NCI-H524 (cell line): ENCODE results near the gene FSIP1.

Experiments
- DNase-seq, 2 experiments: peaks; one replicate each; lab custom pipeline; 2025; lab: John Stamatoyannopoulos, UW

FSIP1 gene

DNA sequence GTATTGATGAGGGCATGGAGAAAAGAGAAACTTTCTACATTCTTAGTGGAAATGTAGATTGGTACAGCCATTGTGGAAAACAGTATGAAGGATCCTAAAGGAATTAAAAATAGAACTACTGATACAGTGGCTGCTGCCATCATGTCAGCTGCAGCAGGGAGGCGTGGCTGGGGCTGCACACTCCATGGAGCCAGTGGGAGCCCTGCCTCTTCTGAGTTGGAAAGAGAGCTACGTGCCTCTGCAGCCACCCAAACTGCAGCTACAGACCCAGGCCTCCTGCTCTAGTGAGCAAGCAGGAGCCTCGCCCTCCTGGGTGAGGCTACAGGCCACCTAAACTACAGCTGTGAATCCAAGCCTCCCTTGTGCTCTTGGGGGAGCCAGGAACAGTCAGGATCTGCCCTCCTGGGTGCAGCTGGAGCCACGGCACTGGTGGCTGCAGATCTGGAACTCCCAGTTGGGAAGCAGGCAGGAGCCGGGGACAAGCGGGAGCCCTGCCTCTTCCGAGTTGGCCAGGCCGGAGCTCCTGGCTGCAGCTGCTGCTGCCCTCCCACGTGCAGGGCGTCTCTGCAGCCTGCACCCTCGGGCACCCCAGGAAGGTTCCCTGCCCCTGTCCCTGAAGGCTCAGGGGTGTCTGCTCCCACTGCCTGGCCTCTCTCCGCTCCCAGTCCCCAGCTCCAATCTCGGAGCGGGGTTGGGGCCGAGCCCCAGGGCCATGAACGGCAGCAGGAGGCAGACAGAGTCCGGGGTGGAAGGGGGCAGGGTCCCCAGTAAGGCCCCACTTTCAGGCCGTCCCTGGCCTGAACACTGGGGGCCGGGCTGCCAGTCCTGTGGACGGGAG lies 137.3 kb downstream of the FSIP1 start:
- no peak for DNase-seq

DNA sequence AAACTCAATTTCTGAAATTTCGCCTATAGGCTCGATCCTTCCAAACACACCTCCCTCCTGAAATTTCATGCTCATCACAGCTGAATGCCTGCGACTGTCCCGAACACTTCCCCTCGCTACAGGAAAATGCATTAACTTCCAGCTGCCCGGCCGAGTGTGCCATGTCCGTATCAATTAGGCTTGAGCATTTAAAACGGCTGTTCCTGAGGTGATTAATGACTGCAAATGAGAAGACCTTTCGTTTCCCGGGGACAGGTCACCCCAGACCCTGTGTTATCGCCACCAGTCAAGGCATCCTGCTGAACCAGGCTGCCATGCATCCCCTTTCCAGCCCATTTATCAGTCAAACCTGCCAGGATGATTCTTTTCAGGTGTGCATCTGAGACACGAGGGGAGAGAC lies 138.5 kb downstream of the FSIP1 start:
- no peak for DNase-seq

DNA sequence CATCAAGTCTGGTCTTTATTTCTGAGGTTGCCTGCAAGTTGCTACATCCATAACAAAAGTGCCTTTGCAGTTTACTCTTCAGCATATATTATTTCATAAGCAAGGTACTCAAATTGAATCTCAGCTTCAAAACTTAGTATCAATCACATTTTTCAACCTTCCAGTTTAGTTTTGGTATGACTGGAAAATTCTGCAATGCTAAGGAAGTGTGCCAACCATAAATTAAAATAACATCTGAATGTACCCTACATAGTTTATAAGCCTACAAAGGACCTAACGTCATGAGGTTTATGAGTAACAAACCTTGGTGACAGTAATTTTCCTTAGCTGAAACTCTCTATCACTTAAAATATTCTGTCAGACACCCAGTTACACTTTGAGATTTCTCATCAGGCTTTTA lies 138.9 kb downstream of the FSIP1 start:
- DNase-seq = no peak

DNA sequence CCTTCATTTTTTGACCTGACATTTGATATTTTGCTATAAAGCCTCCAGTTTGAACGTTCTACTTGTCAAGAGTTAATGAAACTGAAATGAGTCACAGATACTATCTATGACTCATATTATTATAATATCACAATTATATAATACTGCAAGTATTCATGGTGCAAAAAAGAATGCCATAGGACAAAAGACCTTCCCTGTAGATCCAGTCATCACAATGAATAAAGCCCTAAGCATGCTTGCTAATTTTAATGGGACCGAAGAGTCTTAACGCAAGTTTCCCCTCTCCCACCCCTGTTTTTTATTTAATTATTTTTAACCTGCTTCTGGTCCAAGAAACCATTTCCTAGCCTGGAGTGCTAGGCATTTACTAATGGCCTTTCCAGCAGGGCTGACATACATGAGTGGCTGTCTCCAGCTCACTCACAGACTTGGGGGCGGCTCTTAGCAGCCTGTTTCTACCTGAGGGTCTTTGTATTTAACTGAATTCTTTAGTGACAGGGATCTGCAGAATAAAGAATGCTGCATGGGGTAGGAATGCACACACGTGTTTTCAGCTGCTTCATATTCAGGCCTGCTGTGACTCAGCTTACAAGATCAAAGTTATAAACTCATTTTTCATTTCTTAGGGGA lies 140.5 kb downstream of the FSIP1 start:
- DNase-seq = no peak

DNA sequence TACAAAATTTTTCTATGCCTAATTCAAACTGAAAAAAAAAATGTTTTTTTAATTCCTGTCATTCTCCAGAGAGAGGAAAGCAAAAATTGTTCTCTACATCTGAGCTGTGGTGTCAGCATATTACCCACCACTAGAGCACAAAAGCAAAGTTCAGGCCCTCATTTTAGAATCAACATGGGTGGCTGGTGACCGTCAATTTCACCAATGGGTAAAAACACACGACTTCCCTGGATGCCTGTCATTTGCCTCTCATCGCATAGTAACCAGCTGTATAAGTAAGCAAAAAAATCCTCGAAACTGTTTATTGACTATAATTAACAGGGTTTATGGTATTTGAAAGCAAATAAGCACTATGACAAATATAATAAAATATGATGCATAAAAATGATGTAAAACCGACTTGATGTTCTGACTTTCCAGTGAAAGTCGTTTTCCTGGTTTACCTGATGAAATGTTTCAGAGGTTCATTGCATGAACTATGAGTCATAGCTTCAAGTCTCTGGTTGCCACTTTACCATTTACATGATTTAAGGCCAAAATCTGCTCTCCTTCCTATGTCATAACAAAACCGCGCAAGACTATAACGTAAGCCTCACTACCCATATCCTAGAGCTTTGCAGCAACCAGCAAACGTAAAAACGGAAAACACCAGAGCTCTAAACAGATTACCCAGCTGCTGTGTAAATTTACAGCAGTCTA lies 141.3 kb downstream of the FSIP1 start:
- DNase-seq = no peak

DNA sequence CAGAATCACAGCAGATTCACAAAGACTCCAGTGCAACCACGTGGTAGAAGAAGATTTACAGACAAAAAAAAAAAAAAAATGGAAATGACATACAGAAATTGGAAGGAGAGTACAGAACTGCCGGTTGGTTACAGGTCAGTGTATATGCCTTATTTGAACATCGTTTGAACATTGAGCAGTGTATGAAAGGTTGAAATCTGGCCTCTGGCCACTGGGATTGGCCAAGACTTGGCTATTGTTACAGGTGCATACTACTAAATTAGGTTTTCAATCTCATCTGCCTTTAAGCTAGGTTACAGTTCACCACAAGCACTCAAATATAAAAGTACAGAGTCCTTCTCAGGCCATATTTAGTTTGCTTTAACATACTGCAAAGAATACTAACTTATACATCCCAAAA lies 142.0 kb downstream of the FSIP1 start:
- no peak for DNase-seq

DNA sequence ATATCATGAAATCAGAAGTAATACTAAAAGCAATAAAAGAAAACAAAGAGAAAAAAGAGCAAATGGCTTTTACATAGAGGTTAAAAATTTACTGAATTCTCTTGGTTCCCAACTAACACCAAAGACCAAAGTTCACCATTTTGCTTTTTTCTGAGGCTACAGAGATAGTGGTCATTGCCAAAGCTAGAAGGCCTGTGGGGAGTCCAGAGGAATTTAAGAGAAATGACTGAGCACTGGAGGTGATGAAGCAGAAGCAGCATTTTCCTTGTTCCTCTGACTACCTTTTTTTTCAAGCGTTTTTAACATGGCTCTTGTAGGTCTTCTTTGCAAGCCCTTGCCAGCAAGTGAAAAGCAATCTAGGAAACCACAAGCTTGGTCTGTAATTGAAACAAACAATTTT lies 143.6 kb downstream of the FSIP1 start:
- no peak for DNase-seq

DNA sequence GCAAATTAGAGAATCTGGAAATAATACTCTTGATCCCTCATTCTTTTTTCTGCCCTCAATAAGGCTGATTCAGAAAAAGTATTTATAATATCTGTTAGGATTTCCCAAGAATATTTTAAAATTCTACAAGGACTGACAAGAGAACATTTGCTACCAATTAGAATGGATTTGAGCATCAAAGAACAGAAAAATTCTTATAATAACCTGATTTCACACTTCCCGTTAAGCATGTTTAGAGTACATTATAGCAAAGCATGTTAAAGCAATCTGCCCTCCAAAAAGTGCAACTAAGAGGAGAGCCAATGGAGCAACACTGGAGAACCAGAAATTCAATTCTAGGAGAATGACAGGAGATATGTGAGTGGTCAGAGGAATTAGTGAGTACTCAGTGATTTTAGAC lies 144.6 kb downstream of the FSIP1 start:
- DNase-seq = no peak

DNA sequence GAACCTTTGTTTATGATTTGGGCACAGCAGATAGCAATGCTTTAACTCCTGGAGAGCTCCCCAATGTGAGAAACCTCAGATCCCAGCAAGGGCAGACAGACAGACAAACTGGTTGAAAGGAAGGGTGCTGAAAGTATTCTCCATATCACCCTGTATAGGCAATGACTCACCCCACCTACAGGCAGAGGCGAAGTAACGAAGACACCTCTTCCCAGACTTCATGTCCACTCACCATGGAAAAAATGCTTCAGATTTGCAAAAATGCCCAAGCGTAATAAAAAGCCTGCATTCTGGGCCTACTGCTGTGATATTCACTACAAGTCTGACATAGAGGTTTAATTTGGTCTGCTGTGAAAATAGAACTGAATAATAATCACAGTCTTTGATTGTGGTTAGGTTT lies 151.3 kb downstream of the FSIP1 start:
- DNase-seq = no peak

DNA sequence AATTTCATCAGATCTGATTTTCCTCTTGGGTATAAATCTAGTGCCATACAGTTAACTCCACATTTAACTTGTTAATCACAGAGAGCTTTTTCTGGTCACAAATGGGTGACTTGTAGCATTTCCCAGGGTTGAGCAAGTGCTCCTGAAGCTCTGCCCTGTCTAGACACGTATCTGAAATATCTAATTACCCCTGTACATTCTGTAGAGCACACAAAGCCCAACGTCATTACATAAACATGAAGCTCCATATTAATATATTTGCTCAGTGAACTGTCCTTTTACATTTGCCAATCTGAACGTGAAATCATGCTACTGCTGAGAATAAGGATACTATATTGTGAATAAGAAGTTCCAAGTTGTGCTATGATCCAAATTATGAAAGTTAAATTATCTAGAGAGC lies 152.7 kb downstream of the FSIP1 start:
- no peak for DNase-seq

DNA sequence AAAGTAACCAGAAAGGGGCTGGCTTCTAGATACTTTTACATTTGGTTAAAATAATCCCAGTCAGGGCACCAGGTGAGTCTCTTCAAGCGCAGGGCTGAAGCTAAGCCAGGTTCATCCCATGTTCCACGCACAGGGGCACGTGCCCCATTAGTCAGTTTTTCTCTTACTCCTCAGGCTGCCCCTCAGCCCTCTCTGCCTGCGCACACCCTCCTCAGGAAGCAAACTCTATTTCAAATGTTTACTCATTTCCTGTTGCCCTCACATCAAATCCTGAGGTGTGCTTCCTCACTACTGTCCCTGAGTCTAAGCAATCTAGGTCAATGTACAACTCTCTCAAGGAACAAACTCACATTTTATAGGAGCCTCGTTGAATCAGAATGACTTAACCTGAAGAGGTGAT lies 153.3 kb downstream of the FSIP1 start:
- DNase-seq = no peak

DNA sequence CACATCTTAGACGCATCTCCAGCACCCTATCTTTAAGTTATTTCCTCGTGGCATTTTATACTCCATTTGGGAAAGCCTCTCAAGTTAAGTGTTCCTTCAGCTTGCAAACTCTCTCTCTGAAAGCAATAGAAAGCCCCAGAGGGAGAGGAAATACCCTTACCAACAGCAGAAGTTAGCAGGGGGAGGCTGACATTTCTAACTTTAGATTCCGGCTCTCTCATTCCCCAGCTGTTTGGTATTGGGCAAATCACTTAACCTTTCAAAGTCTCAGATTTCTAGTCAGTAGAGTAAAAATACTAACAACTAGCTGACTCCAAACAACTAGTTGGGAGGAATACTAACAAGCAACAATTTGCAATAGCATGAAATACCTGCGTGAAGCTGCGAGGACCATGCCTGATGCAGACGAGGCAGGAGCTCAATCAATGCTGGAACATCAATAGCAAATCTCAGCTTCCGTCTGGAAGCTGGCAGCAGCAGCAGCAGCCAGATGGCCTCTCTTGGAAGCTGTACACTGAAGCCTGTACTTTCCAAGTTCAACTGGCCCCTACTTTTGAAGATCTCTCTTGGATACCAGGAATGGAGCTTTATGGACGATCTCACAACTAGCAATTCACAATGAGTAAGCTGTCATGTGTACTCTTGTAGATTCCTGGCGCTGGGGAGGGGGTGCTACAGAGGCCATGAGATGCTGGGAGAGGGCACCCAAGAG lies 153.9 kb downstream of the FSIP1 start:
- DNase-seq = peak in 1 of 2 experiments; percentile 41

DNA sequence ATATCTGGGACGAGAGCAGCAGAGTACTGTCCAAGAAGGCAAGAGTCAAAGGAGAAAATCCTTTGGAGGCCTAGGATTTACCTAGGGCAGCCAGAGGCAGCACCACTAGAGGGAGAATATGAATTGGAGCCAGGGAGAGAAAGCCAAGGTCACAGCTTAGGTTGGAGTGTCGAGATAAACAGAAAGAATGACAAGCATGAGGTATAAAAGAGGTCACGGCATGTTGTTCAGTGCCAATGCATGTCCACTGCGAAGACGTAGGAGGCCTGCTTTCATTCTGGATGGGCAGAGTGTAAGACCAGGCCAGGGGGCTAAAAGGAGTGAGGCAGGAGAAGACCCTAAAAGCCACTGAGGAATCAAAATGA lies 154.5 kb downstream of the FSIP1 start:
- DNase-seq = no peak

DNA sequence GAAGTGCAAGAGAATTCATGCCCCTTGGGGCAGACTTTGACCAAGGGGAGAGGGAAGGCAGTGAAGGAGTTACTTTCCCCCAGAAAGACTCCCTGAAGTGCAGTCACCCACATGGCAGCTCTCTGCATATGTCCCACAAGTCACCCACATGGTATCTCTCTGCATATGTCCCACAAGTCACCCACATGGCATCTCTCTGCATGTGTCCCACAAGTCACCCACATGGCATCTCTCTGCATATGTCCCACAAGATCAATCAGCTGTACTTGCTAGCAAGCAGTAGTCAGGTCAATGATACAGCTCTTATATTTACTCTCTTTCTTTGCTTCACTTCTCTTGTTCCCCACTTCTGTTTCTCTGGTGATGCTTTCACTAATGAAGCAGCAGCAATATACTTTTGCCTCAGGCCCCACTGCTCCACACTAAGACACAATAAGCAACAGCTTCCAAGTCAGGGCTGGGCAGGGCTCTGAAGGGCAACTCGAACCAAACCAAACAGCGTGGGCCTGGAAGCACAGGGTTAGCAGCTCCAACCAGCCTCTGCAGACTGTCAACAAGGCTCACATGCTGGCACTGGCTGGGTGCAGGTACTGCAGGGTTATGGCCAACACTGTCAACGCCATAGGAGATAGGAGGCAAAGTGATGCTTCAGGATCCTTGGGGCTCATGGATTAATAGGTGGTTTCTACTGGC lies 155.0 kb downstream of the FSIP1 start:
- no peak for DNase-seq

DNA sequence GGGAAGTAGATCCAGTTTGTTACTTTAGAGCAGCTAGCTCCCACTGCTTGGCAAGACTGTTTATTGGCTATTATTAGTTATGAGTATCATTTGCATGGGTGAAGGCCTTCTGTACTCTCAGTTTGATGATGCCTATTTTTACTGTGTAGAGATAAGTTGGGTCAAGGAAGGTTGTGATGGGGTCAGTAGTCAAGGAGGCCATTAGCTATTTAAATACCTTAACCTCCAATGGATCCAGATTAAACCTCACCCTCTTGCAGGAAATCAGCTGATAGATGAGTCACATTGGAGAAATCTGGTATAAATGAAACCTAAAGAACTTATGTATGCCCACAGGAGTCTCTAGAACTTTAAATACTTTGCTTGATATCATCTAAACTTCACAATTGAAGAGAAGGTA lies 156.8 kb downstream of the FSIP1 start:
- DNase-seq = no peak

DNA sequence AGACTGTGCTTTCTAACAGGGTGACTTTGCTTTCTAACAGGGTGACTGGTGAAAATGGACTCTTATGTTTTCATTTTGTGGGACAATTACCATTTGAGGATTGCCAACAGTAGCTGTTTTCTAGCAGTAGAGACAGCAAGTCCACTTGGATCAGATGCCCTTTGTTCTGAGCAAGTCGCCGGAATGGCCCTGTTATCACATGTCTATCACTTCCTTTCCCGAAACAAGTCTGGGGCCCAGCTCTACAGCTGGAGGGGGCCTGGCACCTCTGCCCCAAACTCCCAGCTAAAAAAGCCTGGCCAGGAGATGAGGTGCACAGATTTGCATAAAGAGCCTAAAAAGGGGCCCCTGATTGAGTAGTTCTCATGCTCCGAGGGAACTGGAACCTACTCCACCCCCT lies 157.2 kb downstream of the FSIP1 start:
- no peak for DNase-seq

DNA sequence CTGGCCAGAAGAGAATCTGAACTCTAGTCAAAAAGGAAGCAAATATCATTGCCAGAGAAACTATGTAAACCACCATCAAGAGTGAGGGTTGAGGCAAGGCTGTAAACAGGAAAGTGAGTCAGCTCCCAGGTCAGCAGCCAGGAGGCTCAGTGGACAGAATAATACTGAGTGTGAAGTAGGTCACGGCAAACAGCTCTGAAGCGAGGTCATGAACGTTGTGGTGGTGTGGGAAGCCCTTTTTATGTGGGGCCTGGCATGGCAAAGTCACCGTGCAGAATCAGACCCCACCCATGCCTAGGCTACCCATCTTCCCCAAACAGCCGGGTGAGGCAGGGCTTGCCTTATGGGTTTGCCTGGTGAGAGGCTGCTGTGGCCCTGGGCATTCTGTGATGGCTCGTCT lies 157.8 kb downstream of the FSIP1 start:
- DNase-seq = no peak

DNA sequence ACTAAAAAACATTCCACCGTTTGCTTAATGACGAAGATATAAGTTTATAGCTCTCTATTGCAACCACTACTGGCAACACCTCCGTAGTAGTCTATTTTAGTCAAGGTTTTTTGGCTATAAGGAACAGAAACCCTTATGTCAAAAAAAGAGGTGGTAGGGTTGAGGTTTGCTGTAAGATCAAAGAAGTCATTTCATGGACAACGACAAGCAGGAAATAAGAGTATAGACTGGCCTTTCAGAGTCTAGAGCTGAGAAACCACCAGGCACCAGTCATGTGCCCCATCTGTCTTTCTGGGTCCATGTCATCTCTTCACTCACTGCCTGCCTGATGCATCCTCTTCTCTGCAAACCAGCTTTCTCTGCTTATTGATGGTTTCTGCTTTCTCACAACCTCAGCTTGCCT lies 159.1 kb downstream of the FSIP1 start:
- DNase-seq = no peak

DNA sequence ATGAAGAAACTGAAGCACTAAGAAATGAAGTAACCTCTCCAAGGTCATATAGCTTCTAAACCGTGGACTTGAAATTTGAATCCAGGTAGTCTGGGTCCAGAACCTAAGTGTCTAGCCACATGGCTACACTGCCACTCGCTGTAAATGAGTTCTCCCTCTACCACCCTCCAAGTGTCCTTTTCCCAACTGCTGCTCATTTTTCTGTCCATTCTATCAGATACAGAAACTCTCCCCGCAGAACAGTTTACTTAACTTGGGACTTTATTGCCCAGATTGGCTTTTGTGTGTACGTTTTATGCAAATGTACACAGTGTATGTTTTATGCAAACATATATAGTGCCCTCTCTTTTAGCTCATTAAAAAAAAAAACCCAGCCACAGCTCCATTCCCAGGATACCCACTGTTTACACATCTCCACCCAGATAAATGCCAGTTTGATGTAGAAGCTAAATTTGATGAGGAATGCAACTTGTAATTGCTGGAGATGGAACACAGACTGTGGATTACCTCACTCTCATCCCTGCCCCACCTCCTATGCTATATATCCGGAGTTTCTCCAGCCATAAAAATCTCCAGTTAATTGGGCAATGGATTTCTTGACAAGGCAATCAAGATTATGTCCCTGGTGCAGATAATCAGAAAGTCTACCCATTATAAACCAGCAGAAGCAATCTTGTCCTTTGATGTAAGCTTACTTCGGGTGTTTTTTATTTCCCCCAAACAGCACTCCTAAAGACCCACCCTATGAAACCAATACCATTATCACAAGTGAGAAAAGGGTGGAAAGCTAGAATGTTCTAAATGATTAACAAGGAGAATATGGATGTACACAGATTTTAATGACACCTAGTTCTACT lies 159.8 kb downstream of the FSIP1 start:
- peak in 1 of 2 experiments; percentile 29 for DNase-seq

DNA sequence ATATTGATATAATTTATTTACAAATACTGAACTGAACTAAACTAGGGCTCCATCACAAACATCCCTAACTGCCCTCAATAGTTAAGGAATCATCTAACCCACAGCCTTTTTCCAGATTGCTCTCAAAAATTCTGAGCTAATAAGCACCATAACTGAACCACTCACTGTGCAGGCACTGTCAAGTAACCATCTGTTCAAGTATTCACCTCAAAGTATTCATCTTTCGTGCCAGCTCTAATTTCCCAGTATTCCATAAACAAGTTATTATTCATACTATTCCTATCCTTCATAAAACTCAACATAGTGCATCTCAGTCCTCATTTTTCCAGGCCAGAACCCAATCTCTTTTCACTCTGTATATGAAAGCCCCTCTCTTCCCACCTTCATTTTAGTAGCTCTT lies 160.7 kb downstream of the FSIP1 start:
- DNase-seq = peak; percentile 52 to 84

DNA sequence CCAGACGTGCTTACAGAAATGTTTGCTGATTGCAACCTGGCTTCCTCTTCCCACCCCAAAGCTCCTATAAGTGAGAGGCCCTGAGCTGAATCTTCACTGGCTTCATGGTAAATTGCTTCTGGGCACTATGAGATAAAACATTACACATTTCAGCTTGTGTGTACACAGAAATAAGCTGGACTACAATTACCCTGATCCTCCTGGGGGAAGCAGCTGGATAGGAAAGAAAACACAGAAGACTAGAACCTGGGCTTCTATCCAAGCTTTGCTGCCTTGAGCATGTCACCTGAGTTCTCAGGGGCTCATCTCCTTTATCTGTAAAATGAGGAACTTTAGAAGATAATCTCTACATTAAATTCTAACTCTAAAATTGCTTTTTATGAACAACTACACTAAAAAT lies 161.4 kb downstream of the FSIP1 start:
- DNase-seq = peak; percentile 63 to 75
